HFFc6 (cell line): Measurements from ENCODE around the gene LMF1. TPM values are rescaled to one million over a fixed set of nuclear protein-coding genes. Genes with fewer than 3 reads are reported as not detected.

Source experiments
- DNase-seq: peaks from one replicate; pipeline ENCODE4 v3.0.0-alpha.2; 2018
- H3K27ac Mint-ChIP-seq: 2 replicates; pipeline ENCODE4 v1.8.0; 2020; ENCODE audit warnings: mild to moderate bottlenecking, mixed read lengths
- H3K27me3 Mint-ChIP-seq: 2 replicates; pipeline ENCODE4 v1.8.0; 2021; ENCODE audit warnings: mild to moderate bottlenecking, moderate library complexity, mixed read lengths; ENCODE audit not compliant: insufficient read depth
- H3K36me3 Mint-ChIP-seq: 2 replicates; pipeline ENCODE4 v1.8.0; 2021; ENCODE audit warnings: low read depth, mixed read lengths
- H3K4me1 Mint-ChIP-seq: 2 replicates; pipeline ENCODE4 v1.8.0; 2020; ENCODE audit warnings: low read depth, mixed read lengths
- H3K4me3 Mint-ChIP-seq: 2 replicates; pipeline ENCODE4 v1.8.0; 2020; ENCODE audit warnings: mild to moderate bottlenecking, moderate library complexity, mixed read lengths
- H3K9me3 Mint-ChIP-seq: 2 replicates; pipeline ENCODE4 v1.8.0; 2020; ENCODE audit warnings: mild to moderate bottlenecking, mixed read lengths
- CTCF ChIP-seq: fragments of 200-600 bp; sonication (generic); IDR thresholded peaks from 2 replicates; pipeline ENCODE4 v1.5.0; 2021; ENCODE audit warnings: antibody characterized with exemption, mild to moderate bottlenecking
- total RNA-seq, 6 experiments: library from RNA; stranded (reverse); fragmentation: NEBNext Ultra II Directional; extraction: Animal tissue kit (Norgen Biotek cat#: 25700); gene quantifications; 2 replicates in 1 of 6; 3 replicates in 5 of 6; pipeline ENCODE4 v1.2.3, GENCODE V29; 2021

LMF1 gene
- total RNA-seq, 6 experiments from 2014 or later, result 10.9 to 19.3 (median 14.2) TPM

GRCh38 chr16:870856-871561 lies 99.8 kb downstream of the LMF1 start:
- Mint-ChIP-seq H3K27me3 (no peaks in the 10 kb centered on the region), H3K4me3 (no peak overlapping the region), H3K36me3 (peaks cover 11% of the 10 kb centered on the region; the same call in 1 of the 2 replicates), H3K27ac (no peak overlapping the region), H3K4me1 (no peaks in the 10 kb centered on the region), H3K9me3 (peaks cover 6% of the 10 kb centered on the region)
- DNase-seq, result no peak
- no peak for TF ChIP-seq CTCF

GRCh38 chr16:869823-870641 lies 100.8 kb downstream of the LMF1 start:
- H3K9me3 Mint-ChIP-seq, result peaks cover 11% of the 10 kb centered on the region
- no peak overlapping the region for H3K27ac Mint-ChIP-seq
- H3K36me3 Mint-ChIP-seq, result peaks cover 11% of the 10 kb centered on the region; the same call in 1 of the 2 replicates
- no peak for DNase-seq
- peaks cover 1% of the 10 kb centered on the region; the same call in 1 of the 2 replicates for H3K27me3 Mint-ChIP-seq
- TF ChIP-seq CTCF, result no peak
- no peak overlapping the region for H3K4me3 Mint-ChIP-seq
- no peaks in the 10 kb centered on the region for H3K4me1 Mint-ChIP-seq

- peaks cover 11% of the 10 kb centered on the region; the same call in 1 of the 2 replicates for H3K36me3 Mint-ChIP-seq
- no peak for DNase-seq
- H3K27me3 Mint-ChIP-seq, result peaks cover 1% of the 10 kb centered on the region; the same call in 1 of the 2 replicates
- H3K9me3 Mint-ChIP-seq, result peaks cover 11% of the 10 kb centered on the region
- no peaks in the 10 kb centered on the region for H3K4me1 Mint-ChIP-seq
- H3K4me3 Mint-ChIP-seq, result no peak overlapping the region
- H3K27ac Mint-ChIP-seq, result no peak overlapping the region
- no peak for TF ChIP-seq CTCF
Observed at GRCh38 chr16:868846-869822, 101.7 kb downstream of the LMF1 start.

GRCh38 chr16:868386-868755 lies 102.4 kb downstream of the LMF1 start:
- TF ChIP-seq CTCF, result no peak
- H3K9me3 Mint-ChIP-seq, result peaks cover 11% of the 10 kb centered on the region
- H3K4me1 Mint-ChIP-seq, result no peaks in the 10 kb centered on the region
- H3K27ac Mint-ChIP-seq, result no peak overlapping the region
- H3K36me3 Mint-ChIP-seq, result peaks cover 6% of the 10 kb centered on the region; the same call in 1 of the 2 replicates
- H3K4me3 Mint-ChIP-seq, result no peak overlapping the region
- DNase-seq, result no peak
- H3K27me3 Mint-ChIP-seq, result peaks cover 1% of the 10 kb centered on the region; the same call in 1 of the 2 replicates
